Inferior parietal cortex (tissue), 1 donor: ENCODE measurements around the gene ZNF493.

Experiments
- DNase-seq: peaks from one replicate; pipeline ENCODE4 v3.0.0-alpha.2; 2016; ENCODE audit errors: extremely low spot score

ZNF493 gene

GRCh38 chr19:21463449-21464105, 66.6 kb downstream of the ZNF493 start:
- DNase-seq, result peak; percentile 8

DNA sequence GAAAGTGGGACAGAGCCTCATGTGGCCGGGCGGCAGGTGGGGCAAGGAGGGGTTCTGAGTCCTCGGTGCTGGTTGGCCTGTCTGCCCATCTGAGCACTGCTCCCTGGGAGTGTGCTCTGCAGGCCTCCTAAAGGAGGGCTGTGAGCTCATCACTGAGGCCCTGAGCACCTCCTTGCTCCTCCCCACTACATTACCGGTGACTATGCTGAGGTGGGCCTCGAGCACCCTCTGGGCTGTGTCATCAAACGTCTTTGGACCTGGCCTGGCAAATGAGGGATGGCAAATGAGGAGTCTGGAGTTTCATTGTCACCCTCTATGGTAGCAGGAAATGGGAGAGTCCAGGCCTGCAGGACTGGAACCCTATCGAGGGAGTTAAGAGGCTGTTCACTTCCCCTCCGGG, 69.7 kb downstream of the ZNF493 start:
- DNase-seq, result no peak

GRCh38 chr19:21468791-21469190, 71.9 kb downstream of the ZNF493 start:
- no peak for DNase-seq

GRCh38 chr19:21472507-21472906, 75.6 kb downstream of the ZNF493 start:
- DNase-seq, result no peak

GRCh38 chr19:21474671-21475181, 77.8 kb downstream of the ZNF493 start:
- DNase-seq, result peak; percentile 82
